Measurements from ENCODE around the gene SLC35C1.

Gene SLC35C1

DNA sequence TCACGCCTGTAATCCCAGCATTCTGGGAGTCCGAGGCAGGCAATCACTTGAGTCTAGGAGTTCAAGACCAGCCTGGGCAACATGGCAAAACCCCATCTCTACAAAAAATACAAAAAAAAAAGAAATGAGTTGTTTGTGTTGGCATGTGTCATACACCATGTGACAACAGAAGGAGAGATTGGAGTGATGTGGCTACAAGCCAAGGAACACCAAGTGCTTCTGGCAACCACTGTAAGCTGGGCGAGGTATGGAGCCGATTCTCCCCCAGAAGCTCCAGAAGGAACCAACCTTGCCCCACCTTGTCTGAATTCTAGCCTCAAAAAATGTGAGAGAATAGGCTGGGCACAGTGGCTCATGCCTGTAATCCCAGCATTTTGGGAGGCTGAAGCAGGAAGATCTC, 39.1 kb upstream of the SLC35C1 start:
- Histone ChIP-seq H3K79me2 (ENCODE audit: insufficient read depth, low read length) (no peaks in the 10 kb centered on the region), H3K9me2 (replicated peaks; ENCODE audit: low read depth, low read length) (no peaks in the 10 kb centered on the region), H3K27me3 (ENCODE audit: insufficient read depth, low read length, poor library complexity, severe bottlenecking) (no peaks in the 10 kb centered on the region), H4K20me1 (ENCODE audit: insufficient read depth, low read length, poor library complexity, severe bottlenecking) (no peaks in the 10 kb centered on the region), H3K9ac (ENCODE audit: low read depth, low read length, poor library complexity, severe bottlenecking) (no peak overlapping the region), H3F3A (ENCODE audit: low read depth) (no peaks in the 10 kb centered on the region), H3K4me2 (ENCODE audit: low read depth, low read length, poor library complexity, severe bottlenecking) (no peak overlapping the region), H3K4me3 (ENCODE audit: low read length, poor library complexity, severe bottlenecking) (no peak overlapping the region), H3K36me3 (ENCODE audit: insufficient read depth, low read length) (no peaks in the 10 kb centered on the region), H2AFZ (ENCODE audit: low read length) (no peak overlapping the region), H3K4me1 (ENCODE audit: insufficient read depth, low read length, poor library complexity, severe bottlenecking) (no peaks in the 10 kb centered on the region), H3K9me3 (ENCODE audit: insufficient read depth, low read depth, low read length) (no peaks in the 10 kb centered on the region)
- TF ChIP-seq, protein P1, sequence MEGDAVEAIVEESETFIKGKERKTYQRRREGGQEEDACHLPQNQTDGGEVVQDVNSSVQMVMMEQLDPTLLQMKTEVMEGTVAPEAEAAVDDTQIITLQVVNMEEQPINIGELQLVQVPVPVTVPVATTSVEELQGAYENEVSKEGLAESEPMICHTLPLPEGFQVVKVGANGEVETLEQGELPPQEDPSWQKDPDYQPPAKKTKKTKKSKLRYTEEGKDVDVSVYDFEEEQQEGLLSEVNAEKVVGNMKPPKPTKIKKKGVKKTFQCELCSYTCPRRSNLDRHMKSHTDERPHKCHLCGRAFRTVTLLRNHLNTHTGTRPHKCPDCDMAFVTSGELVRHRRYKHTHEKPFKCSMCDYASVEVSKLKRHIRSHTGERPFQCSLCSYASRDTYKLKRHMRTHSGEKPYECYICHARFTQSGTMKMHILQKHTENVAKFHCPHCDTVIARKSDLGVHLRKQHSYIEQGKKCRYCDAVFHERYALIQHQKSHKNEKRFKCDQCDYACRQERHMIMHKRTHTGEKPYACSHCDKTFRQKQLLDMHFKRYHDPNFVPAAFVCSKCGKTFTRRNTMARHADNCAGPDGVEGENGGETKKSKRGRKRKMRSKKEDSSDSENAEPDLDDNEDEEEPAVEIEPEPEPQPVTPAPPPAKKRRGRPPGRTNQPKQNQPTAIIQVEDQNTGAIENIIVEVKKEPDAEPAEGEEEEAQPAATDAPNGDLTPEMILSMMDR (conservative IDR thresholded peaks at IDR 0.05; ENCODE audit: low read length), result no peak
- no peak for TF ChIP-seq EZH2phosphoT487 (IDR thresholded peaks at IDR 0.05; ENCODE audit: borderline replicate concordance)

DNA sequence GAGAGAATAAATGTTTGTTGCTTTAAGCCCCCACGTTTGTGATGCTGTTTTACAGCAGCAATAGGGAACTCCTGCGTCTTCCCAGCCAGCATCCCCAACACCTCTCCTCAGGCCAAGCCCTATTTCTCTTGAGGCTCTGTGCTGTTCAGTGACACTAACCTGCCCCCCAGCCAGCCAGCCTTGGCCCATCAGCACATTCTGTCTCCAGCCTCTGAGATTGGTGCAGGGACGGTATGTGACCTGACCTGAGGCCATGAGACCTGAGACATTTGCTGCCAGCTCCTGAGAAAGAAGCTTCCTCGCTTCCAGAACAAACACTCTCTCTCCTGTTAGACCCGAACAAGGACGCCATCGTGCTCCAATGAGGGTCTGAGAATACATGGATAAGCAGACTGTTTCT, 38.5 kb upstream of the SLC35C1 start:
- Histone ChIP-seq H3K4me2 (ENCODE audit: low read depth, low read length, poor library complexity, severe bottlenecking) (no peak overlapping the region), H3K9me3 (ENCODE audit: insufficient read depth, low read depth, low read length) (no peaks in the 10 kb centered on the region), H3K9ac (ENCODE audit: low read depth, low read length, poor library complexity, severe bottlenecking) (no peak overlapping the region), H3K79me2 (ENCODE audit: insufficient read depth, low read length) (no peaks in the 10 kb centered on the region), H3K27me3 (ENCODE audit: insufficient read depth, low read length, poor library complexity, severe bottlenecking) (no peaks in the 10 kb centered on the region), H3K9me2 (replicated peaks; ENCODE audit: low read depth, low read length) (no peaks in the 10 kb centered on the region), H2AFZ (ENCODE audit: low read length) (no peak overlapping the region), H3K4me1 (ENCODE audit: insufficient read depth, low read length, poor library complexity, severe bottlenecking) (peaks cover 3% of the 10 kb centered on the region), H4K20me1 (ENCODE audit: insufficient read depth, low read length, poor library complexity, severe bottlenecking) (no peaks in the 10 kb centered on the region), H3K4me3 (ENCODE audit: low read length, poor library complexity, severe bottlenecking) (no peak overlapping the region), H3F3A (ENCODE audit: low read depth) (no peaks in the 10 kb centered on the region), H3K36me3 (ENCODE audit: insufficient read depth, low read length) (no peaks in the 10 kb centered on the region)
- TF ChIP-seq, protein P1 (conservative IDR thresholded peaks at IDR 0.05; ENCODE audit: low read length), result no peak
- no peak for TF ChIP-seq EZH2phosphoT487 (IDR thresholded peaks at IDR 0.05; ENCODE audit: borderline replicate concordance)

DNA sequence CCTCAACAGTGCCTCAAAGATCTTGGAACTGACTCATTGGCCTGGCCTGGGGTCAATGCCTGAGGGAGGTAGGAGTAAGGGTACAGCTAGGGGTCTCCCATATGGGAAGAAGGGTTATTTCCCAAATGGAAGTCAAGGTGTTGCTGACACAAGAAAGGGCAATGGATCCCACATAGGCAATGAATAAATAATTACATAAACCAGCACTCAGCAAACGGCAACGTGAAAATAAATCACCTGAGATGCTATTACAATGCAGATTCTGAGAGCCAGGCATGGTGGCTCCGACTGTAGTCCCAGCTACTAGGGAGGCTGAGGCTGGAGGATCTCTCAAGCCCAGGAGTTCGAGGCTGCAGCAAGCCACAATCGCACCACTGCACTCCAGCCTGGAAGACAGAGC, 36.5 kb upstream of the SLC35C1 start:
- Histone ChIP-seq H3K4me1 (ENCODE audit: insufficient read depth, low read length, poor library complexity, severe bottlenecking) (peaks cover 14% of the 10 kb centered on the region), H2AFZ (ENCODE audit: low read length) (no peak overlapping the region)

More for the DNA sequence above, 36.5 kb upstream of the SLC35C1 start:
- H3K27me3 ChIP-seq (ENCODE audit: insufficient read depth, low read length, poor library complexity, severe bottlenecking), result no peaks in the 10 kb centered on the region
- no peaks in the 10 kb centered on the region for H3K36me3 ChIP-seq (ENCODE audit: insufficient read depth, low read length)
- no peak overlapping the region for H3K9ac ChIP-seq (ENCODE audit: low read depth, low read length, poor library complexity, severe bottlenecking)
- H3K9me3 ChIP-seq (ENCODE audit: insufficient read depth, low read depth, low read length), result no peaks in the 10 kb centered on the region
- no peak overlapping the region for H3K4me2 ChIP-seq (ENCODE audit: low read depth, low read length, poor library complexity, severe bottlenecking)
- no peaks in the 10 kb centered on the region for H3F3A ChIP-seq (ENCODE audit: low read depth)
- no peaks in the 10 kb centered on the region for H4K20me1 ChIP-seq (ENCODE audit: insufficient read depth, low read length, poor library complexity, severe bottlenecking)
- H3K9me2 ChIP-seq (replicated peaks; ENCODE audit: low read depth, low read length), result no peaks in the 10 kb centered on the region
- TF ChIP-seq, protein P1 (conservative IDR thresholded peaks at IDR 0.05; ENCODE audit: low read length), result no peak
- TF ChIP-seq EZH2phosphoT487 (IDR thresholded peaks at IDR 0.05; ENCODE audit: borderline replicate concordance), result no peak
- no peak overlapping the region for H3K4me3 ChIP-seq (ENCODE audit: low read length, poor library complexity, severe bottlenecking)
- H3K79me2 ChIP-seq (ENCODE audit: insufficient read depth, low read length), result no peaks in the 10 kb centered on the region

Data from Loucy (cell line).